ENCODE measurements around the gene TOMM34.

DNA sequence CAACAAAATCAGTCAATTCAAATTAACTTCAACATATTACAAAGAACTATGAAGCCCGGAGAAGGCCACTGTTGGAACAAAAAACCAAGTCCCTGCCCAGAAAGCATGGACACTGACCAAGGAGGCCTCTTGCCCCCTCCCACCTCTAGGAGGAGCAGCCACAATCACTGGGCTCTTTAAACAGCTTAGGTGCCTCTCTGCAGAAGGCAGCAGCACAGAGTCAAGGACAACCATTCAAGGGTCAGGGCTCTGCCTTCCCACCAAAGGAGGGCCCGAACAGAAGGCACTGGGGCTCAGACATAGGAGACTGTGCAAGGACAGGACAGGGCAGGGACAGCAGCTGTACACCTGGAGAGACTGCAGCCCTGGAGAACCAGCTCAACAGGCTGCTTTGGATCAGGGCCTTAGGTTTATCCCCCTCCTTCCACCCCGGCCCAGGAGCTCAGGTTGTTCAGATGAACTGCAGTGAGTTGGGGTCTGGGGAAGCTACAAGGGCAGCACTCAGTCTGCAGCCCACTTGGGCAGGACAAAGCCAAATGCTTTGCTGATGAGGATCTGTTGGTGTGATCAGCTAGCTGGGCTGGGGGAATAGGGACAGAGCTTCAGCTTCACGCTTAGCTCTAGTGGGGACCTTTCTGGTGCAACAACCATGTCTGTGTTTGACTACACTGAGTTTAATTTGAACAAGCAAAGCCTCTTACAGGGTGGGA lies 17.8 kb downstream of the TOMM34 start:
- TF ChIP-seq POLR2A (IDR thresholded peaks at IDR 0.05; ENCODE audit: extremely low read depth, insufficient read length) (no peak), MYC (IDR thresholded peaks at IDR 0.05; ENCODE audit: low read depth, low read length) (no peak)
- TF ChIP-seq, protein P1, sequence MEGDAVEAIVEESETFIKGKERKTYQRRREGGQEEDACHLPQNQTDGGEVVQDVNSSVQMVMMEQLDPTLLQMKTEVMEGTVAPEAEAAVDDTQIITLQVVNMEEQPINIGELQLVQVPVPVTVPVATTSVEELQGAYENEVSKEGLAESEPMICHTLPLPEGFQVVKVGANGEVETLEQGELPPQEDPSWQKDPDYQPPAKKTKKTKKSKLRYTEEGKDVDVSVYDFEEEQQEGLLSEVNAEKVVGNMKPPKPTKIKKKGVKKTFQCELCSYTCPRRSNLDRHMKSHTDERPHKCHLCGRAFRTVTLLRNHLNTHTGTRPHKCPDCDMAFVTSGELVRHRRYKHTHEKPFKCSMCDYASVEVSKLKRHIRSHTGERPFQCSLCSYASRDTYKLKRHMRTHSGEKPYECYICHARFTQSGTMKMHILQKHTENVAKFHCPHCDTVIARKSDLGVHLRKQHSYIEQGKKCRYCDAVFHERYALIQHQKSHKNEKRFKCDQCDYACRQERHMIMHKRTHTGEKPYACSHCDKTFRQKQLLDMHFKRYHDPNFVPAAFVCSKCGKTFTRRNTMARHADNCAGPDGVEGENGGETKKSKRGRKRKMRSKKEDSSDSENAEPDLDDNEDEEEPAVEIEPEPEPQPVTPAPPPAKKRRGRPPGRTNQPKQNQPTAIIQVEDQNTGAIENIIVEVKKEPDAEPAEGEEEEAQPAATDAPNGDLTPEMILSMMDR (IDR thresholded peaks at IDR 0.05; ENCODE audit: low read depth, low read length) = no peak
- TF ChIP-seq, protein P2, sequence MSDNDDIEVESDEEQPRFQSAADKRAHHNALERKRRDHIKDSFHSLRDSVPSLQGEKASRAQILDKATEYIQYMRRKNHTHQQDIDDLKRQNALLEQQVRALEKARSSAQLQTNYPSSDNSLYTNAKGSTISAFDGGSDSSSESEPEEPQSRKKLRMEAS (IDR thresholded peaks at IDR 0.05; ENCODE audit: low read depth, low read length) = no peak
